GM12891 (cell line): ENCODE measurements around the gene ATG16L1.

Experiments used
- DNase-seq: peaks from one replicate; pipeline ENCODE4 v3.0.0; 2011; ENCODE audit warnings: low spot score; ENCODE audit not compliant: insufficient read length
- FAIRE-seq: peaks from 2 replicates; lab custom pipeline; 2011; peaks lifted over from hg19 to GRCh38; lab: Jason Lieb, UNC
- PAX5 ChIP-seq: IDR thresholded peaks from 2 replicates; pipeline ENCODE4 v1.6.1; 2011; ENCODE audit warnings: low read length, moderate library complexity, mild to moderate bottlenecking; ENCODE audit not compliant: insufficient read depth, severe bottlenecking
- POLR2A ChIP-seq: IDR thresholded peaks from 2 replicates; pipeline ENCODE4 v1.6.1; 2011; ENCODE audit warnings: low read depth, low read length, control low read depth
- POLR2AphosphoS5 ChIP-seq: IDR thresholded peaks from 2 replicates; pipeline ENCODE4 v1.6.1; 2011; ENCODE audit warnings: low read depth, low read length, control low read depth
- POU2F2 ChIP-seq: IDR thresholded peaks from 2 replicates; pipeline ENCODE4 v1.6.1; 2011; ENCODE audit warnings: low read depth, mild to moderate bottlenecking, control low read depth, low read length, moderate library complexity
- SPI1 ChIP-seq: IDR thresholded peaks from 2 replicates; pipeline ENCODE4 v1.6.1; 2011; ENCODE audit warnings: low read depth, low read length, control low read depth
- TAF1 ChIP-seq: IDR thresholded peaks from 2 replicates; pipeline ENCODE4 v1.6.1; 2011; ENCODE audit warnings: low read depth, low read length, control low read depth

The ATG16L1 gene

DNA sequence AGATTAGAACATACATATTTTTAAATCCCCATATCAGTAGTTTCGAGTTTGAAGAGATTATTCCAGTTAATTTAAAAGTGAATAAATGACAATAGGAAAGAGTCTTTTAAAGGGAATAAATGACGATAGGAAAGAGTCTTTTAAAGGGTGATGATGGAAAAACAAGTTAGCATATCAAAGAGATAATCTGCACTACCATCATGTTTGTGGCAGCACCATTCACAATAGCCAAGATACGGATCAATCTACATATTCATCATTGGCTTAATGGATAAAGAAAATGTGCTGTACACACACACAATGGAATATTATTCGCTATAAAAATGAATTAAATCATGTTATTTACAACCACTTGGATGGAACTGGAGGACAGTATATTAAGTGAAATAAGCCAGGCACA lies 15.0 kb downstream of the ATG16L1 start:
- FAIRE-seq (no peak), DNase-seq (no peak)
- TF ChIP-seq POLR2A: no peak
- TF ChIP-seq SPI1: no peak
- TF ChIP-seq PAX5: no peak
- TF ChIP-seq POU2F2: no peak
- no peak for TF ChIP-seq TAF1
- no peak for TF ChIP-seq POLR2AphosphoS5

DNA sequence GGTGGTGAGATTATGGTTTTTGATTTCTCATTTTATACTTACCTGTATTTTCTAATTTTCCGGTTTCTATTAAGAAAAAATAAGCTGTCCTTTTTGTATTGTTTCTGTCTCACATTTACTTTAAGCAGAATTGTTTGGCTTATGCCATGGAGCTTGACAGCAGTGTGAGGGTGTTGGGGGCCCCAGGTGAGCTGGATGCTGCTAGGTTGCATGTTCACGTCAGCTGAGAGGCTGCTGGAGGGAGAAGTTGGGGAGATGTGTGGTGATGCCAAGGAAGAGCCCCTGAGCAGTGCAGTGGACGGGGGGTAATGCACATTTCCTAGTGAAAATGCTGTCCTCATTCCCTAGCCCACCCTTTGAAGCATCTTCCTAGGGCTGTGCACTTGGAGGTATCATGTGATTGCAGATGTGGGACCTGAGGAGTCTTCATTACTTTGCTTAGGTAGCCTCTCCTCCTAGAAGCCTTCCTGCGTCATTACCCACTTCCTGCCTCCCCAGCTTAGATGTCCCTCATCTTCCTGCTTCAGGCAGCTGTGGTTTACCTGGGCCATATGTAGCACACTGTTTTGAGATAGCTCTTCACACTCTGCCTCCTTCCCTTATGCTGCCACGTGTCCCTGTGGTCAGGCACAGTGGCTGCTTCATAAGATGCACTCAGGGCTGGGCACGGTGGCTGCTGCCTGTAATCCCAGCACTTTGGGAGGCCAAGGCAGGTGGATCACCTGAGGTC lies 16.2 kb downstream of the ATG16L1 start:
- peak; percentile 36 for DNase-seq
- TF ChIP-seq TAF1: no peak
- TF ChIP-seq PAX5: no peak
- peak; percentile 51; the same call in 1 of the 2 replicates for TF ChIP-seq SPI1
- peak; percentile 99 for FAIRE-seq

- TF ChIP-seq SPI1 (no peak), POLR2A (no peak), POLR2AphosphoS5 (no peak), POU2F2 (no peak), TAF1 (no peak), PAX5 (no peak)
- FAIRE-seq (no peak), DNase-seq (no peak)
These were observed 18.9 kb downstream of the ATG16L1 start for GRCh38 chr2:233270366-233270765.

DNA sequence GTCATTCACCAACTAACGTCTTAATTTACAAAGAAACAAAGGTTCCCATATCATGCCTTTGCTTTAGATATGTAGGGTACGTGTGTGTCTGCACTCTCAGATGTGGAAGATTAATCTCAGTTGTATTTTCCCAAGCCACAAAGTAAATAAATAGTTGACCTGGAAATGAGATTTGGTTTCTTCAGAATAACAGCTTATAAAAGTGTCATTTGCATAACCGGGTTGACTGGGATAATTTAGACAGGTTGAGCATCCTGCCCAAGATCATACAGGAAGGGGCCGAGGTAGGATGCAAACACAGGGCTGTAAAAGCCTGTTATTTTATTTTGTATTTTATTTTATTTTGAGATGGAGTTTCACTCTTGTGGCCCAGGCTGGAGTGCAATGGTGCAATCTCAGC lies 19.5 kb downstream of the ATG16L1 start:
- TF ChIP-seq SPI1 (no peak), POLR2A (no peak)
- no peak for FAIRE-seq
- DNase-seq: no peak

GRCh38 chr2:233271693-233272092 lies 20.2 kb downstream of the ATG16L1 start:
- DNase-seq (no peak), FAIRE-seq (no peak)
- no peak for TF ChIP-seq PAX5
- TF ChIP-seq TAF1: no peak

DNA sequence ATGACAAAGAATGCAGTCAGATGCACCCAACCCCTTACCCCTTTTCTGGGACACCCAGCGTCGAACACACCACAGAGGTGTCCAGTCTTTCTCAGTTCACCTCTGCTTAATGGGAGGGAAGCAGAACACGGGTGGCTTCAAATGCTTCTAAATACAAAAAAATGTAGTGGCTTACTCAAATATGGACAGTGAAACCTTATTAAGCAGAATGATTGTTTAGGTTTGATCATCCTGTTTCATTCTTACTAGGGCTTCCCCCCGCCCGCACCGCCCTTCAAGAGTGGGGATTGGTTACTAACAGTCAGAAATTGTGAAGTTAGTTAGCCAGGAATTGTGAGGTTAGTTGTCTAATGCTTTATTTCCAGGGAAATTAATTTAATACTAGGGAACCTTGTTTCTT lies 21.6 kb downstream of the ATG16L1 start:
- TF ChIP-seq SPI1: no peak
- no peak for TF ChIP-seq POLR2AphosphoS5
- TF ChIP-seq PAX5: no peak
- no peak for TF ChIP-seq TAF1
- no peak for TF ChIP-seq POU2F2
- no peak for TF ChIP-seq POLR2A
- FAIRE-seq (no peak), DNase-seq (no peak)

DNA sequence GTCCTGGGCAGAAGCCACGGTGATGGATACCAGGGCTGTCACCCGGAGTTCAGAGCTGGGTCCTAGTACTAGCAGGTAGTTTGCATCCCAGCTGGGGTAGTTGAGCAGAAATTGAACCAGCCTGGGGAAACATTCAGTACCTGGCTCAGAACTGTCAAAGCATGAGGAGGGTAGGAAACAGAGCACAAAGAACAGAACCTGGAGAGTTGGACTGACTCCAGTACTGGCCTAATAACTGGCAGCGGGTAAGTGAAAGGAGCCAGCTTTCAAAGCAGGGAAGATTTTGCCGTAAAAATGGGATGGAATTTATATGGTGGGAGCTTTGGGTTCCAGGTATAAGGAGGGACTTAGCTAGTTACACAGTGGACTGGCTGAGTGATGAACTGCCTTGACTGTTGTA lies 23.8 kb downstream of the ATG16L1 start:
- no peak for FAIRE-seq
- DNase-seq: no peak
- TF ChIP-seq TAF1 (no peak), POU2F2 (no peak), POLR2A (no peak), POLR2AphosphoS5 (no peak), PAX5 (no peak), SPI1 (no peak)

DNA sequence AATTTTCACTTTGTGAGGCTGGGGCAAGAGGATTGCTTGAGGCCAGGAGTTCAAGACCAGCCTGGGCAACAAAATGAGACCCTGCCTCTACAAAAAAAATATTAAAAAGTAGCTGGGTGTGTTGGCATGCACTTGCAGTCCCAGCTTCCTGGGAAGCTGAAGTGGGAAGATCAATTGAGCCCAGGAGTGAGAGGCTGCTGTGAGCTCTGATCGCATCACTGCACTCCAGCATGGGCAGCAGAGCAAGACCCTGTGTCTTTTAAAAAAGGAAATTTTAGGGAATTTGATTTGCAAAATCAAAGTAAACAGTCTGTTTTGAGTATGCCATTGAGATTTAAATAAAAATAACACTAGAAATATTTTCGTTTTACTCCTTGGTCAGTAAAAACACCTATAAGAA lies 27.4 kb downstream of the ATG16L1 start:
- FAIRE-seq: no peak

GRCh38 chr2:233280114-233280693 lies 28.7 kb downstream of the ATG16L1 start:
- no peak for DNase-seq

More for the DNA sequence above, 27.4 kb downstream of the ATG16L1 start:
- no peak for DNase-seq
- TF ChIP-seq PAX5: no peak

DNA sequence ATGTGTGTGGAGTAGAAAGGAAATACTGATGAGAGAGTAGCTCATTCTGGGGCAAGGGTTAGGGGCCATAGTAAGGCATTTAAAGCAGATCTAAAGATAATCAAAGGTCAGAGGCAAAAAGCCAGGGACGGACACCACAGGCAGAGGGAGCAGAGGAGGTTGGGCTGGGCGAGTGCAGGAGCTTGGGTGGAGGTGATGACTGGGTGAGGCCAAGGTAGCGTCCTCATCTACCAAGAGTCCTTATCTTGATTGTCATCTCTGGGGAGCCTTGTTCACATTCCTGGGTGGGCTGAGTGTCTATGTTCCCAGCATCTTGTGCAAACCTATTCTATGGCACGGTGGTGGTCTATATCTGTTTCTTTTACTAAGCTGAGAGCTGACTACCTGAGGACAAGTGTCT lies 30.1 kb downstream of the ATG16L1 start:
- FAIRE-seq (no peak), DNase-seq (no peak)
- no peak for TF ChIP-seq TAF1
- no peak for TF ChIP-seq SPI1
- TF ChIP-seq POU2F2: no peak
- TF ChIP-seq POLR2A: no peak
- no peak for TF ChIP-seq POLR2AphosphoS5
- TF ChIP-seq PAX5: no peak

More at GRCh38 chr2:233280114-233280693, 28.7 kb downstream of the ATG16L1 start:
- TF ChIP-seq TAF1 (no peak), POLR2A (no peak), PAX5 (no peak), POU2F2 (no peak), SPI1 (no peak), POLR2AphosphoS5 (no peak)
- FAIRE-seq: no peak
